ENCODE measurements around the gene TMEM121B. TPM values are rescaled to one million over a fixed set of nuclear protein-coding genes. Genes with fewer than 3 reads are reported as not detected.

Gene TMEM121B
- polyA plus RNA-seq, result under 1 TPM; 0.19 to 0.33 TPM

GRCh38 chr22:17121233-17122195 is at the start of gene TMEM121B:
Gene TMEM121B (minus strand): TSS chr22:17121360. CDS start chr22:17121127, 233 bp downstream.
- H3K27me3 ChIP-seq (ENCODE audit: control insufficient read depth in 1 of 2, insufficient read depth in 2 of 2, low read length in 2 of 2), result no peaks in the 10 kb centered on the region
- H3K9me3 ChIP-seq (ENCODE audit: control insufficient read depth in 2 of 2, insufficient read depth in 1 of 2, low read depth in 1 of 2, low read length in 1 of 2), result no peaks in the 10 kb centered on the region
- peaks cover 5 to 9% of the 10 kb centered on the region in 2 donors for H3K4me1 ChIP-seq (ENCODE audit: control insufficient read depth in 2 of 2, insufficient read depth in 2 of 2, low read length in 1 of 2)
- 8% methylated on average over 55 to 69 of the region's 69 CpGs for WGBS, 2 donors
- H3K36me3 ChIP-seq (ENCODE audit: control insufficient read depth in 2 of 2, insufficient read depth in 2 of 2, low read length in 1 of 2), result no peaks in the 10 kb centered on the region
- no peak within 1 kb of the TSS for H3K27ac ChIP-seq (ENCODE audit: low read depth in 2 of 2, low read length in 1 of 2)
- peak within 1 kb of the TSS; percentile 48 to 52 for H3K4me3 ChIP-seq (ENCODE audit: low read depth in 1 of 2, low read length in 2 of 2)

DNA sequence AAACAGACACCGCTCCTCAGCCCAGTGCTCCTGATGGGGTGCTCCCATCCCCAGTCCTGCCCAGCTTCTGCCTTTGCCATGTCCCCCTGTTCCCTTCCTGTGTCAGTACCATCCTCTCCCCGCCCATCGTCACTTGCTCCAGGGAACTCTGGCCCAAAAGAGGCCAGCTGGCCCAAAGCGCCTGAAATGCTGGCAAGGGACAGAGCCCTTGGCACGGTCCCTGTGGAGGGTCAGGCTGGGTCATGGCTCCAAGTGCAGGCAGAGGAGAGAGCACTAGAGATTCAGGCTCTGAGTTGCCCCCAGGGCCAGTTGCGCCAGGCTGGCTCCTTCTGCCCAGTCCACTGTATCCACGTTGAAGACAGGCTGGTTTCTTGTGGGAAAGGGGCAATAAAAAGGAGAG is 46.3 kb upstream of the TMEM121B start:
- Histone ChIP-seq H3K4me3 (ENCODE audit: low read depth in 1 of 2, low read length in 2 of 2) (no peak overlapping the region), H3K9me3 (ENCODE audit: control insufficient read depth in 2 of 2, insufficient read depth in 1 of 2, low read depth in 1 of 2, low read length in 1 of 2) (peaks cover 0 to 1% of the 10 kb centered on the region in 2 donors), H3K36me3 (ENCODE audit: control insufficient read depth in 2 of 2, insufficient read depth in 2 of 2, low read length in 1 of 2) (no peaks in the 10 kb centered on the region), H3K27ac (ENCODE audit: low read depth in 2 of 2, low read length in 1 of 2) (no peak overlapping the region), H3K27me3 (ENCODE audit: control insufficient read depth in 1 of 2, insufficient read depth in 2 of 2, low read length in 2 of 2) (no peaks in the 10 kb centered on the region), H3K4me1 (ENCODE audit: control insufficient read depth in 2 of 2, insufficient read depth in 2 of 2, low read length in 1 of 2) (no peaks in the 10 kb centered on the region)
- 34 to 37% methylated on average over 7 of the region's 7 CpGs for WGBS, 2 donors

DNA sequence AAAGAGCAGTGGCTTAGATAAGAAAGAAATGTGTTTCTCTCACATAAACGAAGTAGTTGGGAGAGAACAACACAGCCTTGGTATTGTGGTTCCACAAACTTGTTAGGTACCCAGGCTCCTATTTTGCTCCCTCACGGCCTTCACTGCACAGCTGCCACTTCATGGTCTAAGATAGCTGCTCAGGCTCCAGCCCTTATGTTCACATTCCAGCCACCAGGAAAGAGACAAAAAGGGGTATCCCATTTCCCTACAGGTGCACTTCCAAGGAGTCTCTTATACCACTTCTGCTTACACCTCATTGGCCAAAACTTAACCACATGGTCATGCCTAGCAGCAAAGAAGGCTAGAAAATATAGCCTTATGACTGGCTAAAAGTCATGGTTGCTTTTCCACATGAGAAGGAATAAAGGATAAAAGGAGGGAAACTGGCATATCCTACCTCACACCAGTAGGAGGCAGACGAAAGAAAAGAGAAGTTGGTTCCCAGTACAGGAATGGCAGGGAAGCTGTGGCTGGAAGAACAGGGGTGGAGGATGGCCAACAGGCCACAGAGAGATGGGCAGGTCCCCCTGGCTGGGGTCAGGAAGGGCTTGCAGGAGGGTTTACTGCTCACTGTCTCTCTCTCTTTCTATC is 43.3 kb upstream of the TMEM121B start:
- no peaks in the 10 kb centered on the region for H3K36me3 ChIP-seq (ENCODE audit: control insufficient read depth in 2 of 2, insufficient read depth in 2 of 2, low read length in 1 of 2)
- peaks cover 0 to 1% of the 10 kb centered on the region in 2 donors for H3K9me3 ChIP-seq (ENCODE audit: control insufficient read depth in 2 of 2, insufficient read depth in 1 of 2, low read depth in 1 of 2, low read length in 1 of 2)
- peaks cover 0 to 3% of the 10 kb centered on the region in 2 donors for H3K4me1 ChIP-seq (ENCODE audit: control insufficient read depth in 2 of 2, insufficient read depth in 2 of 2, low read length in 1 of 2)
- H3K27me3 ChIP-seq (ENCODE audit: control insufficient read depth in 1 of 2, insufficient read depth in 2 of 2, low read length in 2 of 2), result no peaks in the 10 kb centered on the region
- 83 to 88% methylated on average over 3 of the region's 3 CpGs for WGBS, 2 donors
- H3K27ac ChIP-seq (ENCODE audit: low read depth in 2 of 2, low read length in 1 of 2), result no peak overlapping the region
- H3K4me3 ChIP-seq (ENCODE audit: low read depth in 1 of 2, low read length in 2 of 2), result no peak overlapping the region

- no peak overlapping the region for H3K4me3 ChIP-seq (ENCODE audit: low read depth in 1 of 2, low read length in 2 of 2)
- H3K4me1 ChIP-seq (ENCODE audit: control insufficient read depth in 2 of 2, insufficient read depth in 2 of 2, low read length in 1 of 2), result peaks cover 0 to 7% of the 10 kb centered on the region in 2 donors
Observed at GRCh38 chr22:17162731-17163130, 41.6 kb upstream of the TMEM121B start.

GRCh38 chr22:17161991-17162390 is 40.8 kb upstream of the TMEM121B start:
- Histone ChIP-seq H3K36me3 (ENCODE audit: control insufficient read depth in 2 of 2, insufficient read depth in 2 of 2, low read length in 1 of 2) (no peaks in the 10 kb centered on the region), H3K4me1 (ENCODE audit: control insufficient read depth in 2 of 2, insufficient read depth in 2 of 2, low read length in 1 of 2) (peaks cover 0 to 7% of the 10 kb centered on the region in 2 donors), H3K9me3 (ENCODE audit: control insufficient read depth in 2 of 2, insufficient read depth in 1 of 2, low read depth in 1 of 2, low read length in 1 of 2) (no peaks in the 10 kb centered on the region), H3K27ac (ENCODE audit: low read depth in 2 of 2, low read length in 1 of 2) (no peak overlapping the region), H3K4me3 (ENCODE audit: low read depth in 1 of 2, low read length in 2 of 2) (no peak overlapping the region), H3K27me3 (ENCODE audit: control insufficient read depth in 1 of 2, insufficient read depth in 2 of 2, low read length in 2 of 2) (no peaks in the 10 kb centered on the region)
- 84 to 91% methylated on average over 3 of the region's 3 CpGs for WGBS, 2 donors

More at GRCh38 chr22:17162731-17163130, 41.6 kb upstream of the TMEM121B start:
- no peaks in the 10 kb centered on the region for H3K27me3 ChIP-seq (ENCODE audit: control insufficient read depth in 1 of 2, insufficient read depth in 2 of 2, low read length in 2 of 2)
- no peak overlapping the region for H3K27ac ChIP-seq (ENCODE audit: low read depth in 2 of 2, low read length in 1 of 2)
- whole genome bisulfite sequencing, 2 donors, result 77 to 81% methylated on average over 8 of the region's 8 CpGs
- no peaks in the 10 kb centered on the region for H3K9me3 ChIP-seq (ENCODE audit: control insufficient read depth in 2 of 2, insufficient read depth in 1 of 2, low read depth in 1 of 2, low read length in 1 of 2)
- no peaks in the 10 kb centered on the region for H3K36me3 ChIP-seq (ENCODE audit: control insufficient read depth in 2 of 2, insufficient read depth in 2 of 2, low read length in 1 of 2)

DNA sequence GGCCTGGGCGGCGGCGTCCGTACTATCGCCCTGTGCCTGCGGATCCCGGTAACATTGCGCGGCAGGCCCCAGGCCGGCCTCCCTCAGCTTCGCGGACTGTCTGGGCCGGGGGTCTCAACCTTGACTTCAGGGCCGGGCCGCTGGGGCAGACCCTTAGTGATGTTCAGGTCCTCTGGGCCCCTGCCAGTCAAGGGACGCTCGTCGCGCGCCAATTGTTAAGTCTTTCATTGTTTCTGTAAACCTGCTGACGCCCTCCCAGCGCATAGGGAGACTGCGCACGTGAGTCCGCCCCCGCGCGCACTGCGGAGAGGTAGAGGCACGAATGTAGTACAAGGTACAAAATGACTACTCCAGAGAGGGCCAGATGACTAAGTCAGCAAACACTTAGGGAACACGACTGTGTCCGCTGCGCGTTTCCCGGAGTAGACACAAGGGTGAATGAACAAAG is 38.4 kb upstream of the TMEM121B start:
- Histone ChIP-seq H3K4me1 (ENCODE audit: control insufficient read depth in 2 of 2, insufficient read depth in 2 of 2, low read length in 1 of 2) (peaks cover 0 to 7% of the 10 kb centered on the region in 2 donors), H3K9me3 (ENCODE audit: control insufficient read depth in 2 of 2, insufficient read depth in 1 of 2, low read depth in 1 of 2, low read length in 1 of 2) (no peaks in the 10 kb centered on the region), H3K36me3 (ENCODE audit: control insufficient read depth in 2 of 2, insufficient read depth in 2 of 2, low read length in 1 of 2) (no peaks in the 10 kb centered on the region), H3K27me3 (ENCODE audit: control insufficient read depth in 1 of 2, insufficient read depth in 2 of 2, low read length in 2 of 2) (no peaks in the 10 kb centered on the region), H3K4me3 (ENCODE audit: low read depth in 1 of 2, low read length in 2 of 2) (peak overlapping the region; percentile 71 to 82), H3K27ac (ENCODE audit: low read depth in 2 of 2, low read length in 1 of 2) (peak overlapping the region; percentile 87 to 96)
- WGBS, 2 donors, result 7% methylated on average over 35 of the region's 35 CpGs

DNA sequence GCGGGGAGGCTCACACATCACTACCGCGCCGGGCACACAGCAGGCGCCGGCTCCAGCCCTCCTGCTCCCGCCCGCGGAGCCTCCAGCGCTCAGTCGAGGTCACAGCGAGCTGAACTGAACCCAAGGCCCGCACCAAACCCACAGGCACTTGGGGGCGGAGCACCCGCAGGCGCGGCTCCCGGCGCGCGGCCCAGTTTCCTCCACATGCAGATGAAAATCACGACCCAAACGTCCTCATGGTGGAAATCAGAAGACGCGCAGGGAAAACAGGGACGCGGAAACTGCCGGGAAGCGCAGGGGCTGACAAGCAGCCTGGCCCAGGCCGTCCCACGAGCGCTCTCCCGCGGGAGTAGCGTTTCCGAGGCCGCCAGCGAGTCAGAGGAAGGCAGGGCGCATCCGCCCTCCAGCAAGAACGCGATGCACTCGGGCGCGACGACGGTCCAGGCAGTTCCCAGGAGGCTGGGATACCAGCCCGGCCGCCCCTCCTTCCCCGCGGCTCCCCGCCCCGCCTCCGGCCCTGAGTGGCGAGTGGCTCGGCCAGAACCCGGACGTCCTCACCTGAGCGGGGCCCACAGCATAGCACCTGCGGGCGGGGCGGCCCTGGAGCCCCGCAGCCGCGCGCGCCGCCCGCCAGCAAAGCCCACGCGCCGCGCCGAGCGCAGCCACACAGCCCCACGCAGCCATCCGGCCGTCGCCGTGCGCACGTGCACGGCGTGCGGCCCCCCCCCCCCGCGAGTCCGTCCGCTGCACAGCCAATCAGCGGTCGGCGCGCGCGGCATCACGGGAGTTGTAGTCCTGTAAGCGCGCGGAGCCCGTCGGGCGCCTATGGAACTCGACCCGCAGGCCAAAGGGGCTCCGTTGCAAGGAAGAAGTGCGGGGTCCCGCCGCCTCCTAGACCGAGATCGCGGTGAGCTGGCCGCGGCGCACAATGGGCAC is 37.7 kb upstream of the TMEM121B start, which contains the start of gene HDHD5:
HDHD5 (minus strand) TSS at position 710 of the 936 bp plus-strand sequence; CDS start at position 684, 26 bp downstream.
- Histone ChIP-seq H3K4me3 (ENCODE audit: low read depth in 1 of 2, low read length in 2 of 2) (peak within 1 kb of the TSS; percentile 71 to 82), H3K27me3 (ENCODE audit: control insufficient read depth in 1 of 2, insufficient read depth in 2 of 2, low read length in 2 of 2) (no peaks in the 10 kb centered on the region)

DNA sequence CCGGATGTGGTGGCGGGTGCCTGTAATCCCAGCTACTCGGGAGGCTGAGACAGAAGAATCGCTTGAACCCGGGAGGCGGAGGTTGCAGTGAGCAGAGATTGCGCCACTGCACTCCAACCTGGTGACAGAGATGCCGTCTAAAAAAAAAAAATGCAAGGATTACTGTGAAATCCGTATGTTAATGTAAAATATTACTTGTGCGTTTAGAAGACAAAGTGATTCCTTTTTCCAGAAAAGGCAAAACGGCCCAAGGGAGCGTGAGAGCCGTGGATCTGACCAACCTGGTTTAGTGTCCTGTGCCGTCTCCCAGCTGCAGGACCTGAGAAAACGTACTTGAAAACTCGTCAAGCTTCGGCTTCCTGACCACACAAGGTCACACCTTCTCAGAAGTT is 37.0 kb upstream of the TMEM121B start:
- no peaks in the 10 kb centered on the region for H3K9me3 ChIP-seq (ENCODE audit: control insufficient read depth in 2 of 2, insufficient read depth in 1 of 2, low read depth in 1 of 2, low read length in 1 of 2)
- peak overlapping the region; percentile 95 to 96 for H3K27ac ChIP-seq (ENCODE audit: low read depth in 2 of 2, low read length in 1 of 2)
- H3K4me1 ChIP-seq (ENCODE audit: control insufficient read depth in 2 of 2, insufficient read depth in 2 of 2, low read length in 1 of 2), result peaks cover 0 to 7% of the 10 kb centered on the region in 2 donors
- WGBS, 2 donors, result 41 to 48% methylated on average over 17 of the region's 17 CpGs
- no peaks in the 10 kb centered on the region for H3K36me3 ChIP-seq (ENCODE audit: control insufficient read depth in 2 of 2, insufficient read depth in 2 of 2, low read length in 1 of 2)
- peak overlapping the region; percentile 71 to 82 for H3K4me3 ChIP-seq (ENCODE audit: low read depth in 1 of 2, low read length in 2 of 2)
- H3K27me3 ChIP-seq (ENCODE audit: control insufficient read depth in 1 of 2, insufficient read depth in 2 of 2, low read length in 2 of 2), result no peaks in the 10 kb centered on the region

More for the DNA sequence above, 37.7 kb upstream of the TMEM121B start, which contains the start of gene HDHD5:
- peaks cover 0 to 7% of the 10 kb centered on the region in 2 donors for H3K4me1 ChIP-seq (ENCODE audit: control insufficient read depth in 2 of 2, insufficient read depth in 2 of 2, low read length in 1 of 2)
- no peaks in the 10 kb centered on the region for H3K36me3 ChIP-seq (ENCODE audit: control insufficient read depth in 2 of 2, insufficient read depth in 2 of 2, low read length in 1 of 2)
- WGBS, 2 donors, result 1% methylated on average over 88 to 114 of the region's 114 CpGs
- peak within 1 kb of the TSS; percentile 95 to 96 for H3K27ac ChIP-seq (ENCODE audit: low read depth in 2 of 2, low read length in 1 of 2)
- H3K9me3 ChIP-seq (ENCODE audit: control insufficient read depth in 2 of 2, insufficient read depth in 1 of 2, low read depth in 1 of 2, low read length in 1 of 2), result no peaks in the 10 kb centered on the region
